Tibial nerve (tissue), 3 donors: Measurements from ENCODE around the gene KCNK17.

Experiments used
- POLR2A ChIP-seq, 2 donors: fragments of 450-650 bp; IDR thresholded peaks; one replicate each; pipeline ENCODE4 v1.6.1; 2017; ENCODE audit warnings: antibody characterized with exemption in 2 of 2, mild to moderate bottlenecking in 2 of 2, moderate library complexity in 2 of 2
- TF ChIP-seq, protein P1 (sequence below), 5 experiments: fragments of 200-600 bp in 3 of 5; fragments of 450-650 bp in 2 of 5; sonication (generic) in 3 of 5; IDR thresholded peaks; one replicate each; pipeline ENCODE4 v1.5.1; 2016 to 2019; ENCODE audit warnings: antibody characterized with exemption in 5 of 5, mild to moderate bottlenecking in 3 of 5, moderate library complexity in 2 of 5

DNA sequence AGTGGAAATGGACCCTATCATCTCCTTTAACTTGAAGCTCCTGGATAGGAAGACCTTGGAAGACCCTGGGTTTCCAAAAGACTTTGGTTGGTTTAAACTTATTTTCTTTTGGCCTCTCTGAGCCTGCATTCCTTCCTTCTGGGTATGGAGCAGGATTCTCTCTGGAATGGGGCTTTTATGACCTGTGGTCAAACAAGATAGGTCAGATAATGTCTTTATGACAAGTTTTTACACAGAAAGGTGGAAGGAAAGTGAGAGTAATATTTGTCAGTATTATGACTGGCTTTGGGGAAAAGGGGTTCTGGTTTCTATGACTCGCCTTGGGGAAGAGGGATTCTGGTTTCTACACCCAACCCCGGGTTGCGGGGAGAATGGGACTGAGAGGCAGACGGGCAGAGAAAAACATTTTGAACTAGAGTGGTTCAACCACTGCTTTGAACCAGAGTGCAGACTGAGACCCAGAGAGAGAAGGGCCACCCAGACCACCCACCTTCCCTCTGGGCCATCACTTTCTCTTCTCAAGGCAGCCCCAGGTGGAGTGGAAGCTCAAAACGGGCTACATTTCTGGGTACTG lies 47.4 kb downstream of the KCNK17 start:
- no peak for TF ChIP-seq POLR2A (IDR thresholded peaks at IDR 0.05)
- TF ChIP-seq, protein P1, sequence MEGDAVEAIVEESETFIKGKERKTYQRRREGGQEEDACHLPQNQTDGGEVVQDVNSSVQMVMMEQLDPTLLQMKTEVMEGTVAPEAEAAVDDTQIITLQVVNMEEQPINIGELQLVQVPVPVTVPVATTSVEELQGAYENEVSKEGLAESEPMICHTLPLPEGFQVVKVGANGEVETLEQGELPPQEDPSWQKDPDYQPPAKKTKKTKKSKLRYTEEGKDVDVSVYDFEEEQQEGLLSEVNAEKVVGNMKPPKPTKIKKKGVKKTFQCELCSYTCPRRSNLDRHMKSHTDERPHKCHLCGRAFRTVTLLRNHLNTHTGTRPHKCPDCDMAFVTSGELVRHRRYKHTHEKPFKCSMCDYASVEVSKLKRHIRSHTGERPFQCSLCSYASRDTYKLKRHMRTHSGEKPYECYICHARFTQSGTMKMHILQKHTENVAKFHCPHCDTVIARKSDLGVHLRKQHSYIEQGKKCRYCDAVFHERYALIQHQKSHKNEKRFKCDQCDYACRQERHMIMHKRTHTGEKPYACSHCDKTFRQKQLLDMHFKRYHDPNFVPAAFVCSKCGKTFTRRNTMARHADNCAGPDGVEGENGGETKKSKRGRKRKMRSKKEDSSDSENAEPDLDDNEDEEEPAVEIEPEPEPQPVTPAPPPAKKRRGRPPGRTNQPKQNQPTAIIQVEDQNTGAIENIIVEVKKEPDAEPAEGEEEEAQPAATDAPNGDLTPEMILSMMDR (IDR thresholded peaks at IDR 0.05): no peak
